Left kidney (tissue), 2 donors: ENCODE results near the gene CNPY1. TPM values are rescaled to one million over a fixed set of nuclear protein-coding genes. Genes with fewer than 3 reads are reported as not detected.
A peak's percentile ranks its signal among the peaks of the same experiment; 100 is the strongest.
"Not testable (repeated sequence)": the region's sequence is repeated elsewhere in the genome, so short reads cannot be mapped to it uniquely, and the experiment has no call there.

Experiments used
- DNase-seq: peaks from one replicate; pipeline ENCODE4 v3.0.0-alpha.2; 2013
- polyA plus RNA-seq: library from polyadenylated mRNA; unstranded; fragments of 120-200 nt; gene quantifications from one replicate; pipeline ENCODE4 v1.2.1, GENCODE V29; 2013; ENCODE audit not compliant: insufficient read length

Gene CNPY1
- polyA plus RNA-seq, 1 donor: not detected

DNA sequence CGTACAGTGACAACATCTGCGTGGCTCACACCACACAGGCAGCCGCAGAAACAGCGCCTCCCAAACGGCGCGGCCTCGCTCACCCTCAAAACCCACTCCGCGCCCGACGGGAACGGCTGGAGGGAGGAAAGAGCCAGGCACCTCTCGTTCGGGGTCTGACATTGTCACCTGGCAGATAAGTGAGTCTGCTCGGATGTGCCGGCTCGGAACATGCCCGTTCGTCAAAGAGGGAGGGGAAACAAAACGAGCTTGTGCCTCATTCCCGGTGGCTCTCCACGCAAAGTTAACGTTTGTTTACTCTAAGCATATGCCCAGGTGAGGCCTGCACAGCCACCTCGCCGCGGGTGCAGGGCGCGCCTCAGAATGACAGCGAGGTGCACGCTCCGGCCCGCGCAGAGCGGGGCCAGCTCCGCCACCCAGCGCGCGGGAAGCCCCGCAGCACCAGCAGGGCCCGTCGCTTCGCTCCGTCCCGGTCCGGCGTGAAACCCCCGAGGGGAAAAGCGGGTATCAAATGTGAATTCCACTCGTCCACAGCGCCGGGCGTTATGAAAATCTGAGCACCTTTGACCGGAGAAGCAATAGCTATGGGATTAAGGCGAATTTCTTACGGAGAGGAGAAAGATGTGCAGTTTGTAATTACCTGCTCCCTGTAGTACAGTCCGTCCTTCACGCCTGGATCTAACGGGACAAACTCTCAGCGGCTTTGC, 13.1 kb downstream of the CNPY1 start:
- no peak for DNase-seq

- no peak for DNase-seq
These were observed 13.6 kb downstream of the CNPY1 start for GRCh38 chr7:155532792-155533119.

- peak; percentile 2 for DNase-seq
These were observed 14.7 kb downstream of the CNPY1 start for GRCh38 chr7:155531681-155532080.

DNA sequence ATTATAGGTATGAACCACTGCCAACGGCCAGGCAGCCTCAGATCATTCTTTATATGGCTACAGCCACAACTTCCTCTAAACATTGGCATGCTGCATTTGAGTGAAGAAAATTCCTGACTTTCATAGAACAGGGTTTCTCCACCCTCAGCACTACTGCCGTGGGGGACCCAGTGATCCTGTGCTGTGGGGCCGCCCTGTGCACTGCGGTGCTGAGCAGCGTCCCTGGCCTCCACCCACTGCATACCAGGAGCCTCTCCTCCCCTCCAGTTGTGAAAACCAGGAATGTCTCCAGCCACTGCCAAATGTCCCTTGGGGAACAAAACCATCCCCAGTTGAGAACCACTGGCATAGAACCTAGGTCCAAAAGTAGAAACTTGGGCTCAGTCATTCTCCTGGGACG, 15.8 kb downstream of the CNPY1 start:
- DNase-seq: no peak

DNA sequence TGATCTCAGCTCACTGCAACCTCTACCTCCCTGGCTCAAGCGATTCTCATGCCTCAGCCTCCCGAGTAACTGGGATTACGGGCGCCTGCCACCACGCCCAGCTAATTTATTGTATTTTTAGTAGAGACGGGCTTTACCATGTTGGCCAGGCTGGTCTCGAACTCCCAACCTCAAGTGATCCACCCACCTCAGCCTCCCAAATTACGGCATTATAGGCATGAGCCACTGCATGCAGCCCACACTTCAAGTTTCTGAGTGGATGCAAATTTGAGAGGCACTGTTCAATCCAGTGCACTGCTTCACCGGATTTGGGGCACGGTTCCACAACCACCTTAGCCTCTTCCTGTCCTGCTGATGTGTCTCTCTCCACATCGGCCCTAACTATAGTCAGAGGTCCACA, 16.5 kb downstream of the CNPY1 start:
- DNase-seq: no peak

DNA sequence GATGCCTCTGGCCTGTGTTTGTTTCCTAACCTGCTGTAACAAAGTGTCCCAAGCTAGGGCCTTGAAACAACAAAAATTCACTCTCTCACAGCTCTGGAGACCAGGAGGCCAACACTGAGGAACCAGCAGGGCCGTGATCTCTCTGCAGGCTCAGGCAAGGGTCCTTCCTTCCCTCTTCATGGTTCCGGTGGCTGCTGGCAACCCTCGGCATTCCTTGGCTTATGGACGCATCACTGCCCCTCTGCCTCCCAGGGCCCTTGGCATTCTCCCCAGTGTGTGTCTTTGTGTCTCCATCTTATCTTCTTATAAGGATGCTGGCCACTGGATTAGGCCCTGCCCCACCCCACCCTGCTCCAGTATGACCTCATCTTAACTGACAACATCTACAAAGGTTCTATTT, 17.0 kb downstream of the CNPY1 start:
- DNase-seq: no peak

DNA sequence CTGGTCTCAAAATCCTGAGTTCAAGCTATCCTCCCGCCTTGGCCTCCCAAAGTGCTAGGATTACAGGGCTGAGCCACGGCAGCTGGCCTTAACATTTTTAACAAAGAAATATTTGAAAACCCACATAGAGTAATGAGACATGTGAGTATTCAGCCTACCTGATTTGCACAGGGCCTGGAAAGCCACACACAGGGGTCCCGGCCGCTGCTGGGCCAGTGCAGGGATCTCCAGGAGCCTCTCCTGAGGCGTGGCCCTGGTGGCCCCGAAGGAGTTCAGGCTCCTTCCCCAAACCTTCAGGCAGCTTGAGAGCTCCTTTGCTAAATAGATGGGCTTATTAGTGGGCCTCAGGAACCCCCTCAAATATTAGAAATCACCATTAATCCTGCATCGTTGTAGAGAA, 18.7 kb downstream of the CNPY1 start:
- DNase-seq: no peak

- DNase-seq: no peak
These were observed 20.1 kb downstream of the CNPY1 start for GRCh38 chr7:155526225-155526624.

- DNase-seq: no peak
These were observed 22.3 kb downstream of the CNPY1 start for GRCh38 chr7:155524018-155524556.

DNA sequence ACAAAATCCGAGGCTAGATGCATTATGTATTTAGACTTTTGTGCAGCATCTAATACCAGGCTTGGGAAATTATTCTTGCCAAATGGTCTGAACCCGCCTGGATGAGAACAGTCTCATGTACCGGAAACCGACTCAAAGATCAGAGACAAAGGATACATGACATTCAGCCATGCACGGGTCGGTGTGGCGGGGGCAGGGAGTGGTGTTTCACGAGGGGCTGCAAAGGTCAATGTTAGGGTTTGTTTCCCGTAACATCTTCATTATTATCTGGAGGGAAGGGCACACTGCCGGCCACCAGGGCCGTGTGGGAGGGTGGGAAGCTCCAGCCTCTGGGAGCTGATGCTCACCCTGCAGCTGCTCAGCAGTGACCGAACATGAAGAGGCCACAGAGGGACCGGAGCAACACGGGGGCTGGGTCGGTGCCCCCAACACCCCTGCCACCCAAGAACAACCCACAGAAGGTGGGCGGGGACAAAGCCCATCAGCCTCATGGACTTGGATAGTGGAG, 23.1 kb downstream of the CNPY1 start:
- DNase-seq: no peak

- no peak for DNase-seq
These were observed 24.5 kb downstream of the CNPY1 start for GRCh38 chr7:155521743-155522398.

DNA sequence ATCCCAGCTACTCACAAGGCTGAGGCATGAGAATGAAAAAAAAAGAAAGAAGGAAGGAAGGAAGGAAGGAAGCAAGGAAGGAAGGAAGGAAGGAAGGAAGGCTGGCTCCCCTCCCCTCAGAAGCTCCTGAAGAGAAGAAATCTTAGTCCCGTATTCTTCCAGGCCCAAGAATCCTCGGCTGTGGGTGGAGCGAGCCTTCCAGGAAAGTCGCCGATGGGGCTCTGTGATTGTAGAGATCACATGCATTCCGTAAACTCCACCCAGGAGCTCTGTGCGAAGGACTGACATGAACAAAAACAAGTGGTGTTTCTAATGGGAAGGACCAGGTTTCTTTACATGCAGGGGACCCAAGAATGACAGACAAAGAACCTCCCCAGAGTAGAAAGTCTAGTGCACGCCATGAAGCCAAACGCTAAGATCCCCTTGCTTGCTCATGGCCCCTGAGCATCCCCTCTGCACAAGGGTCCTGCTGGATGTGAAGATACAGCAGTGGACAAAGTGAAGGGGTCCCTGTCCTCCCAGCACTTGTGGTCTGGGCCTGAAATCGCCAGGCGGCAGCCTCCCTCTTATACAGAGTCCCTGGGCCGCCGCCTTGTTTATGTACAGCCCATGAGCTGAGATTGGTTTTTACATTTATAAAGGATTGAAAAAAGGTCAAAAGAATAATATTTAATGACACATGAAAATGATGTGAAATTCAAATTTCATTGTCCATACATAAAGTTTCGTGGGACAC, 25.2 kb downstream of the CNPY1 start:
- DNase-seq: no peak

DNA sequence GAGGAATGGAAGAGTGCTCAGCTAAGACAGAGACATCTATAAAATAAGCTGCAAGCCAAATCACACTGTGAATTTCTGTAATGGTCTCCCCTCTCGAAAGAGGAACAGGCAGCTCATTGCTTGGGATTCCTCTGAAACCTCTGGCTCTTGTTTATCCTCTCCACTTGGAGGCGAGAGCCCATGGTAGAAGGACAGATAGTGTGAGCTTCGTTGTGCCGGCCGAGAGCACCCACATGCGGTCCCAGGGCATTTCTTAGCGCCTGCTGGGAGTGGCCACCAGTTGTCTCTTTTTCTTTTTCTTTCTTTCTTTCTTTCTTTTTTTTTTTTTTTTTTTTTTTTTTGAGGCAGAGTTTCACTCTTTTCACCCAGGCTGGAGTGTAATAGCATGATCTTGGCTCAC, 26.2 kb downstream of the CNPY1 start:
- no peak for DNase-seq

- not testable (repeated sequence) for DNase-seq
These were observed 27.0 kb downstream of the CNPY1 start for GRCh38 chr7:155519358-155519757.

DNA sequence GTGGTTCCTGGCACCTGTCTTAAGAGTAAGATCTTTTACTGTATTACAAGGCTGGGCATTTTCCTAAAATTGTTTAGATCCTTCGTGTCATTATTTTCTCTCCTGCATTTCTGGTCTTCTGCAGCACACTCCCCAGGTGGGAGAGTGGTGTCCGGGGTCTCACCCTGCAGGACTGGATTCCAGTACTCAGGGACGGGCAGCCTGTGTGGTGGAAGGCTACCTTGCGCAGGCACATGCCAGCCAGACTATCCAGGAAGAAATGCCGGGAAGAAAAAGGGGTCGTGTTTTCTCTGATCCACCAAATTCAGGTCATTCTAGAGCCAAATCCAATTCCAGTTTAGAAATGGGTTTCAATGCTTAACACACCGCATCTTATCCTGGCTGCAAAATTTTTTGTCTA, 27.7 kb downstream of the CNPY1 start:
- no peak for DNase-seq

DNA sequence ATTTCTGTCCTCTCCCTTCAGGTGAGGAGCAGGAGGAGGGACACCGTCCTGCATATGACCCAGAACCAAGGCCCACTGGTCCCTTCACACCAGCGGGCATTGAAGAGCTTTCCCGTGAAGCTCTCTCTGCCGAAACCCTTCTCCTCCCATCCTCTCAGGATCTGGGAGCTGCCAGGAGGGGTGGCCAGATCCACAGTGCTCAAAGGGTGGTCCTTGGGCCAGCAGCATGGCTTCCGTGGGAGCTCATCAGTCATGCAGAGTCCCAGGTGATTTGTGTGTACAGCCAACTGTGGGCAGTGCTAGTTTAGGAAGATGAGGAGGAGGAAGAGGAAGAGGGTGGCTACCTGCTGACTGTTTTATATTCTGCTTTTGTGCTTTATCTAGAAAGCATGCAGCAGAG, 28.4 kb downstream of the CNPY1 start:
- no peak for DNase-seq

DNA sequence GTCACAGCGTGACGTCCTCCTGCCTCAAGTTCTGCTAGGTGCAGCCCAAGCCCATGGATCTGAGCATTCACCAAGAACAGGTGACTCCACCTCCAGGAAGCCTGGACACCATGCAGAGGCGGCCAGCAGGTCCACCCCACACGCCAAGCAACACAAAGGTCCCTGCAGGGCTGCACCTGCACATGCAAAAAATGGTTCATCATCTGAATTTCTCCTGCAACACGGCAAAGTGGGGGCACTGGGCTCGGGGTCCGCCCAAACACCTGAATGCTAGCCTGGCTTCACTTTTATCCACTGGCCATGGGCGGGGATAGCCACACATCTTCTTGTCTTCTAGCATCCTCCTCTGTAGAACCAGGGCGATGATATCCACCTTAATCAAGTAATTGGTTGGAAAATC, 28.9 kb downstream of the CNPY1 start:
- no peak for DNase-seq

GRCh38 chr7:155516466-155516865, 29.9 kb downstream of the CNPY1 start:
- DNase-seq: no peak

DNA sequence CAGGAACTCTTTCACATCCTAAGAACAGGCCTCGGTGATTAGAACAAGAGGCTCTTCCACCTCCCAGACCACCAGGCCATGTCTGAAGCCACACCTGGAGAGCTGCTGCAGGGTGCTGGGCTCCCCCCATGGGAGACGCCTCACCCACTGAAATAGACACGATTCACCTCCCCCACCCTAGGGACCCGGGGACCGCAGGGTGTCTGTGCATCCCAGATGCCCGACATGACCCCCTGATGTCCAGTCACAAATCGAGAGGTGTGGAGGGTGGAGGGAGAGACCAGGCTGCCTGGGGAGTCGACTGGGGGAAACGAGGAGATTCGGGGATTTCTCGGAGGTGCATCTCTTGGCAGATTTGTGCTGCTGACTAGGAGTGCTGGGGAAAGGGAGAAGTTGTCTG, 31.0 kb downstream of the CNPY1 start:
- no peak for DNase-seq

GRCh38 chr7:155514296-155514695, 32.1 kb downstream of the CNPY1 start:
- no peak for DNase-seq

DNA sequence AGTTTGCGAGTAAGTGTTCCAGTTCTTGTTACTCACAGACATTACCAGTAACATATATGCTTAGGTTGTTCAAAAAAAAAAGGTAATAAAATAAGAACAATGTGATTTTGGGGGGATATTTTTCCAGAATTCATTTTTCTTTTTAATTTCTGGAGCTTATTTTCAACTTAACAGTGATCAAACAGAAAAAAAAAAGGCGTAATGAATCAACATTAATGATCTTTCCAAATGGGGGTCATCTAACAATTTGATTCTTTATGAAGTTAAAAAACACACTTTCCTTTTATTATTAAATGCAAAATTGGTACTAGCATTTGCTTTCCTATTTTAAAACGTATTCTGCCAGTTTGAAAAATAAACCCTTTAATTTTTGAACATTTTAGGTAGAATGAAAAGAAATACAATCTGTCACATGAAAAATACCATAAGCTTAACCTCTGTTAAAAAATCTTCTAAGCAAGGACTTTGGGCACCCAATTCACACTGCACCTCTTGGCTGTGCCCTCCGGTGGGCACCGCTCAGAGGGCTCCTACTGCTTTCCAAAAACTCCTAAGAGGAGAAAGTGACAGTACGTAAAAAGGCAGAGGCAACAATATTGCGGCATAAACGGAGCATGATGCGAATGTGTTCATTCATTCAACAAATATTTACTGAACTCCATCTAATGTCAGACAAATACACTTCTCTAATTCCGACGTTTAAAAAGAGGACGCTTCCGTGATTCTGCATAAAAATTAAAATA, 32.6 kb downstream of the CNPY1 start:
- DNase-seq: no peak

DNA sequence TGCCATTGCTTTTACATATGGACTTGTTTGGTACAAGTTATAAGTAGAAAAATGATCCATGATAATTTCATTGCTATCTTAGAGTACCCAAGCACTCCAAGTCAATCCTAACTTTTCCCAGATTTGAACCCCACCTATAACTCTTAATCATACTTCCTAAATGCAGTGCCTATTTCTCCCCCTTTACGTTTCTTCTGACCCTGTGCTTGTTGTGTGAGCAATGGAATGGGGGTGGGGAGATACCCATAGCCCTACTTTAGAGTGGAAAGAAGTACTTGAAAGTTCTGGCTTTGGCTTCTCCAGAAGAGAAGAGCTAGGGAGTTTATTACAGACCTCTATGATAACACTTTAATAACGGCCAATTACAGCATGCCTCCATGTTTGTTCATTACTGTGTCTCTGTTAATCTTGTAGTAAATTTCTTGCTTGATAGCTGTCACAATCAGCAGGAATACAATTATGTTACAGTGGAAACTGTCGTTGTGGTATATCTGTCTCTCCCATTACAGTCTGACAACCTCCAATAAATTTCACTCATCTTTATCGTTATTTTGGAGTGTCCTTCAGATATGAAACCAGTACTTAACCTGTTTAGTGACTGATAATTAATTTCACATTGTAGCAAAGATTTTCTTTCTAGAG, 34.0 kb downstream of the CNPY1 start:
- DNase-seq: no peak
